ENCODE results near the gene CALHM5.

CALHM5 gene

DNA sequence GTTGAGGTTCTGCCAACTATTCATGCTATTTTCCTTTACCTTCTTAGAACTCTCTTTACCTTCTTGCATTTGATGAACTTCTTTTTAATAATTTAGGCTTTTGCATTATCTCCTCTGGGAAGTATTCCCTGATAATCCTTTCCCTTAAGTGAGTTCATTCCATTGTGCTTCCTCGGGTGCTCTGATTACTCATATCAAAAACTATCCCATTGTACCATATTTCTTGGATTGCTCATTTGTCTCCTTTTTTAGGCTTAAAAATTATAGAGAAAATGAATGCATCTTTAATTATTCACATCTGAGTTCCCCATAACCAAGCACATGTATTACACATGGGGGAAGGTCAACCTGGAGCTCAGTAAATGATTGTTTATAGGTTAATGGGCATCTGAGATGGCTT is 44.6 kb downstream of the CALHM5 start:
- DNase-seq = no peak

DNA sequence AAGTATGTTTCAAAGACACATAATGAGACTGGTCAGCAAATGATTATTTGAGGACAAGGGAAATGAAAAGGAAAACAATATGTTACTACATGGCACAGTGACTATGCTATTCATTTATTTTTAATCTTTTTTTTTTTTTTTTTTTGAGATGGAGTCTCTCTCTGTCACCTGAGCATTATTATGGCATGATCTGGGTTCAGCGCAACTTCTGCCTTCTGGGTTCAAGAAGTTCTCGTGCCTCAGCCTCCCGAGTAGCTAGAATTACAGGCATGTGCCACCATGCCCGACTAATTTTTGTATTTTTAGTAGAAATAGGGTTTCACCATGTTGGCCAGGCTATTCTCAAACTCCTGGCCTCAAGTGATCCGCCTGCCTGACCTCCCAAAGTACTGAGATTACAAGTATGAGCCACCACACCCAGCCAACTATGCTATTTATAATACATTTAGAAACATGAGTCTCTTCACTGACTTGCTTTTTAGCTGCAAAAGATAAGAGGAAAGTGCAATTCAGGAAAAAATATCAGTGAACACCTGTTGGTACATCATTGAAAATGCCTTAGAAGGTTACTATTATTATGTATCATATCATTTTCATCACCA is 45.5 kb downstream of the CALHM5 start:
- DNase-seq = no peak

DNA sequence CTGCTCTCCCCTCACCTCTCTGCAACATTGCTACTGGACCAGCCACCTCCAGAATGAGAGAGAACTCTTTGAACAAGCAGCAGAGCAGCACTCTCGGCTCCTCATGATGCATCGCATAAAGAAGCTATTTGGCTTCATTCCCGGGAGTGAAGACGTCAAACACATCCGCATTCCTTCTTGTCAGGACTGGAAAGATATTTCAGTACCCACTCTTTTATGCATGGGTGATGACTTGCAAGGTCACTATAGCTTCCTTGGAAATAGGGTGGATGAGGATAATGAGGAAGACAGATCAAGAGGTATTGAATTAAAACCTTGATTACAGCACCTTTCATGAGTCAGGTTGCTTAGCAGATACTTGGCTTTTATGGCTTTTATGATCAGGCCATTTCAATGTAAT is 46.5 kb downstream of the CALHM5 start:
- no peak for DNase-seq

DNA sequence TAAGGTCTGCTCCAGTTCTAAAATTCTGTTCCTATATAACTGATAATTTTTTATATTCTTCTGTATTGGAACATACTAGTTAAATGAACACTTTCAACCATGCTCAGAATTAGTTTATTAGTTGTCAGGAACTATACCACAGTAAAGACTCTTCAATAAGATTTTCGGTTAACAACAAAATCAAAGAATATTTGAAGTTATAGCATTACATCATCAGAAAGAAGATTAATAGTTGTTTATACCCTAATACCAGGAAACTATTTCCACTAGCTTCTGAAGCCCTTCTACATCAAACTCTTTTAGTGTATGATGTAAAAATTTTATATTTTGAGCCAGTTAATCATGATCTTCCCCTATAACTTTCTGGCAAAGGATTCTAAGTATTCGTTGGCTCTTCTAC is 48.7 kb downstream of the CALHM5 start:
- no peak for DNase-seq

DNA sequence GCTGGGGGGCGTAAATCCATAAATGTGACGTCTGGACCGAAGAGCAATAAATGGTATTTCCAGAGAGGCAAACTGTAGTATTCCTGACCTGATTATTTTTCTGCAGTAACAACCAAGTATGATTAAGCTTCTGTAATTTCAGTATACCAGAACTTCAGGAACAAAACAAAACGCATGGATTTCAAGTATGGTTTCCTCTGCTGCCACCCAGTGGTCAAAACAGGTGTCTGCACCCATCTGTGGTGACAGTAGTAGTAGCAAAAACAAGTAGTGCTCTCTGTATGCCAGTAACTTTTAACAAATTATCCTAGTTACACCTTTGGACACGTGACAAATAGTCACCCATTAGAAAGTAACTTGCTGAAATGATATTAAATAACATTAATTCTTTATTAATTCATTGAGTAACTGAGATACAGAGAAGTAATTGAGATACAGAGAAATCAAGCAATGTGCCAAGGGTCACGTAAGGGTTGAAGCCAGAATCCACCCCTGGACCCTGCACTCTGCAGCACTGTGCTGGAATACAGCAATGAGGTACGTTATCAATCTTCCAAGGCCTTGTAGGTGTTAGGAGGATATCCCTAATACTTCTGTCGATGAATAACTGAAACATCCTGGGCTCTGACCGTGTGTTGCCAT is 50.1 kb downstream of the CALHM5 start:
- DNase-seq = peak; percentile 7 to 12

DNA sequence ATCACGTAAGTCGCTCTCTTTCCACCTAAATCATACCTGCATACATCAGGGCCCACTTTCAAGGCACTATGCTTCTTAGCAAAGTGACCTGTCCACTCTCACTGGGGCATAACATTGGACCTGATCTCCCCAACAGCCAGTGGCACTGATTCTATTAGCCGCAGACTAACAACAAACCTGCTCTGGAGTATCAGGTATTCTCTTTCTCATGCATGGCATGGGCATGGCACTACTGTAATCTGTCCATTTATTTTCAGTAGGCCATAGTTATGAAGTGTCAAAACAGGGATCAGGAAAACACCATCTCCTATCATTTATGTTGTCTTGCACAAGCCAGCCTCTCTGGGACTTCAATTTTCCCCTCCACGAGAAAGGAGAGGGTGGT is 50.6 kb downstream of the CALHM5 start:
- no peak for DNase-seq

DNA sequence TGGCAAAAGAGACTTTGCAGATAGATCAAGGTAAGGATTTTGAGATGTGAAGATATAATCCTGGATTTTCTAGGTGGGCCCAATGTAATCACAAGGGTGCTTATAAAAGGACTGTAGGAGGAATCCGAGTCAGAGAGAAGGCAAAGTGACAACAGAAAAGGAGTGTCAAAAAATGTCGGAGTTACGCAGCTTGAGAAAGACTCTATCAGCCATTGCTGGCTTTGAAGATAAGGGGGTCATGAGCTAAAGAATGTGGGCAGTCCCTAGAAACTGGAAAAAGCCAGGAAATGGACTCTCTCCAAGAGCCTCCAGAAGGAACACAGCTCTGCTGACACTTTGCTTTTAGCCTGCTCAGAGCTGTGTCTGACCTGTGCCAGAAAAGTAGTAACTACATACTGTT is 51.2 kb downstream of the CALHM5 start:
- no peak for DNase-seq

DNA sequence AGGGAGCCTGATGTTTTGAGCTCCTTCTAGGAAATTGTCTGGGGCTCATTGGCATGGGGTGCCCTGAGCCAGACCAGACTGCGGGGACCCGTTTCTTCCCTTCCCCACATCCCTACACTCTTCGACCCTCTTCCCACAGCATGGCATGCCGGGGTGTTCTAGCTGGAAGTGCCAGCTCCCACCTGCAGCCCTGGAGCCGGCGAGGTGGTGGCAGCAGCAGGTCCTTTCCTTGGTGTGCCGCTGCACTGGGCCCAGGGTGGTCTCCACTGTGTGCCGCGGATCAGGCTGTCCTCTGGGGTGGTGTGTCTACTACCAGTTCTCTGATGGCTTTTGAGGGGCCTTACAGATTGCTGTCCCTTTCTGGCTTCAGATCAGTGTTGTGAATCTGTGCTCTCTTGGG is 52.4 kb downstream of the CALHM5 start:
- no peak for DNase-seq

DNA sequence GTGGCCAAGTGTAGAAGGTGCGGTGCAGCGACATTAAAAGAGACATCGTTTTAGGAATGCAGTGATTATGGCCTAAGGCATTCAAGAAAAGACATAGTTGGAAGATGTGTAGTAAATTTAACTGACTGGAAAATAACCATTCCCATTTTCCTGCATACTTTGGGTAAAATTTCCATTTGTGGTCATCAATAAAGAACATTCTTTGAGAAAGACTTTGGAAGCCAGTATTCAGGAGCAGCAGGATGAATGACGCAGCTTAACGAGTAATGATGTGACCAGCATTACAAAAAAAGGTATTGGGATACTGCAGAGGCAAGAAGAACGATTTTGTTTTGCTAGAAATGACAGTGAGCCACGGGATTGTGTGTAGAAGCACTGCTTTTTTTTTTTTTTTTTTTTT is 52.9 kb downstream of the CALHM5 start:
- no peak for DNase-seq

DNA sequence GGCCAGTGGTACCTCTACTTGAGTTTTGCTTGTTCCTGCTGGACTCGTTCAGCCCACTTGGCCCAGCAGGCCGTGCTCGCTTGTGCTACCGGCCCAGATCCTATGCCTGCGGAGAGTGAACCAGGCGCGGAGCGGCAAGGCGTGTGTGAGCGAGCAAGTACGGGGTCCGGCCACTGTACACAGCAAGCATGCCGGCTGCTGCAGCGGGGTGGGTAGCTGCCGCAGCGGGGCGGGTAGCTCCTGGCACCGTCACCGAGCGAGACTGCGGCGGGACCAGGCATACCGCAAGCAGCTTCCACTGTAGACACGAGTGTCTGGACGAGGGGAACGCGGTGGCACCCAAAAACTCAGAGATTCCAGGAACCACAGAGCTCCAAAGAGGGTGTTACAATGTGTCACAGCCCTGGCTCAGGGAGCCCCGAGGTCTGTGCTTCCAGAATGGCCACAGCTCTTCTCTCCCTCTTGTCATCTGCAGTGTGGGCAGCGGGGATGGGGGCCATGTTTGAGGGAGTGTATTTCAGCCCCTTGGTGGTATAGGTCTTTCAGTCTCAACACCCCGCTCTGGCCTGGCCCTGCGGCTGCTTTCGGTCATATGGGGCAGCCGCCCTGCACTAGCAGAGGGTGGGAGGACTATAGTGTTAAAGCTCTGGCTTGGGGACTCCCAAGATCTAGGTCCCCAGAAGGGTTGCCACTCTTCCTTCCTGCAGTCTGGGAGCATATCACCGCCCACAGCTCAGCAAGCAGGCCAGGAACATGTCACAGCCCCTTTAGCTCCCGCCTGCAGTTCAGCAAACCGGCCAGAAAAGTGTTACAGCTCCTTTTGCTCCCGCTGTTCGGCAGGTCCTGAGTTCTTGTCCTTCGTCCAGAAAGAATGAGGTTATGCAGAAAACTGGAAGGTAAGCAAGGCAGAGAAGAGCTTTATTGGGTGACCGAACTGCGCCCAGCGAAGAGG is 53.8 kb downstream of the CALHM5 start:
- DNase-seq = peak in 1 of 2 experiments; percentile 17

DNA sequence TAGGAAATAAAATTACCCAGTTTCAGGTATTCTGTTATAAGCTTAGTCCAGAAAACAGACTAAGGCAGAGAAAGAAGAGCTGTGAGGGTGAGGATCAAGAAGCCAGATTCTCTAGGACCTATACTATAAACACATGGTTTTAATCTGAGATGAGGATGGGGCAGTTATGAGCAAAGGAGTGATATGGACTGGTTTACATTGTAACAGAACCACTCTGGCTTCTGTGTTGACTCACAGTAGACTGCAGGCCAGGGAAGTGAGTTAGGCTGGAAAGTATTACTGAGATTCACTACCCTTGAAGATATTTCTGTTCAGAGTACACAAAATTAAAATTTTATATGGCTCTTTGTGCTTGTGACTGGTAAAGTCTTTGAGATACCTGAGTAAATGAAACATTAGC is 56.7 kb downstream of the CALHM5 start:
- DNase-seq = no peak

DNA sequence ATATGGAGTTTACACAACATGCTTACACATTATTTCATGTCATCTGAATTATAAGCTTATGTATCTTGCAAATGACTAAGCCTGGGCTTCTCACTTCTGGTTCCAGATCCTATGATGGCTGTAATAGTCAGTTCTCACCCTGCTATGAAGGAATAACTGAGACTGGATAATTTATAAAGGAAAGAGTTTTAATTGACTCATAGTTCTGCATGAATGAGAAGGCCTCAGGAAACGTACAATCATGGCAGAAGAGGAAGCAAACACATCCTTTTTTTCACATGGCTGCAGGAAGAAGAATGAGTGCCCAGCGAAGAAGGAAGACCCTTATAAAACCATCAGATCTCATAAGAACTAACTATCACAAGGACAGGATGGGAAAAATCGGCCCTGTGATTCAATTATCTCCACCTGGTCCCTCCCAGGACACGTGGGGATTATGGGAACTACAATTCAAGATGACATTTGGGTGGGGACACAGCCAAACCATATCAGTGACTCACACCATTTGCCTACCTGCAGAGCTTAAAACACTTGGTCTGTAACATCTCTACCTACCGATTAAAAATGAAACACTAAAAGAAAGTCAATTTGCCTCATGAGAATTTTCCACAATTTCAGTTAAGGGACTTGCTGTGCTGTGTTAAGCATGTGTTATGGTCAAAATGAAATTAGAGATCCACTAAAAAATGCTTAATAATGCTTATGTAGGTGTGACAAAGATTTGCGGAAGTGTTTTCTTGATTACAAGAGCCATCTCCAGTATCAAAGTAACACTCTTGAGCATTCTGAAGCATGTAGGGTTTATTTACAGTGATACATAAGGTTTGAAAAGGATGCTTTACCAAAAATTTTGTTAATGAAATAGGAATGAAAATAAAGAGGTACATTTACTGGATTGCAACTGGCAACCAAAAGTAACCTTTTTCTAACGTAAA is 57.6 kb downstream of the CALHM5 start:
- no peak for DNase-seq

DNA sequence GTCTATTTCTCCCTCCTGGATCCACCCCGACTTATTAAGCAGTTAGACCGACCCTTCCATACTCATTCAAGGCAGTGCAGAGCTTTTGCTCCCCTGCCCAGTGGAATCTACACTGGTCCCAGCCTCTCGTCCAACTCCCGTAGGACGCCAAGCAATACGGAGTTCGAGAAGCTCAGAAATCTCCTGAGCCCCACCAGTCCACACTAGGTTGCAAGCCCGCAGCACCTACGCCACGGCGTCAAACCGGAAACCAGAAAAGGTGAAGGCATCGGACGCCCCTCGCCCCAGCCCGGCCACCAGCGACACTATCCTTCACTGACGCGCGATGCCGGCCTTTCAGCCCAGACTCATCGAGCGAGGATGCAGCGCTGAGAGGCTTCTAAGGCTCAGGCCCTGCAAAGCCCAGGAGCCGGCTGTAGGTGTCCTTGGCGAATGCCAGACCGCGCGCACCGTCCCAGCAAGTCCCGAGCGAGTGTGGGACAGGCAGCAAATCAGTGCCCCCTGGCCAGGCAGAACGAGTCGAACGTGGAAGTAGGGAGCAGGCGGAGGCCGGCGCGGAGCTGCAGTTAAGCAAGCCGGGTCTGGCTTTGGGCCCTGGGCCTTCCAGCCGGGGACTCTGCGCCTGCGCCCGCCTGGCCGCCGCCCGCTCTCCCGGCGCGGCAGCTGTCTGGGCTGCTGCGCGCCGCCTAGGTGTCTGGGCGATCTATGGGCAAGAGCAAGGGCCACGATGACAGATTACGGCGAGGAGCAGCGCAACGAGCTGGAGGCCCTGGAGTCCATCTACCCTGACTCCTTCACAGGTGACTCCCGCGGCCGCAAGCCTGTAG is 59.6 kb downstream of the CALHM5 start, which contains the start of gene RWDD1:
Gene RWDD1 (plus strand): TSS at position 649 of the 827 bp plus-strand sequence. CDS start 79 bp downstream, at position 728.
- DNase-seq = peak; percentile 82 to 94

DNA sequence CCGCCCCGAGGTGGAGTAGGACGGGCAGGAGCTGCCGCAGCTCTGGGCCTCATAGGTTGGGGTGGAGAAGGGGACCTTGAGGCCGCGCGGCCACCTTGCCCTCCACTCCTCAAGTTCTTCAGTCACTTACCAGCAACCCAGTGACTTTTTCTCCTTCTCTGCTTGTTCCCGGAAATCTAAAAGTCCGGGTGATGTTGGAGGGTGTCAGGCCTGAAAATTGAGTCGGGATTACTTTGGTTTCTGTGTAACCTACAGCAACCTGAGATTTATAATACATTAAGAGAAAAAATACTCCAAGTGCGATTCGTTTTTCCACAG is 60.2 kb downstream of the CALHM5 start:
- no peak for DNase-seq

DNA sequence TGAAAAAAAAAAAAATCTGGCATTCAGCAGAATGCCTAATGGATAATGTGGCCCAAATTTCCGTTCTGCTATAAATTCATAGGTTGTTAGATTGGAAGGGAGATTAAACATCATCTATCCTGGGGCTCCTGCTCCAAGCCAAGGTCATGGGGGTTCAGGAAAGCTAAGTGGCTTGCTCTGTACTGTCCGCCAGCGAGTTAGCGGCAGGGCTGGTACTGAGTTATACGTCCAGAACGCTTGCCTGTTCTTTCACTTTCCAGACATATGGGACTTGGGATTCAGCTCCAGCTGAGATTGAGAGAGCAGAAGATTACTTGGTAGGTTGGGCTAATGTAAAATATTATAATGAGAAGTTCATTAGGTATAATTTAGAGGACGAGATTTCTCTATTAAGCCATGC is 60.7 kb downstream of the CALHM5 start:
- no peak for DNase-seq
